Fibroblast of lung (primary cell): ENCODE measurements around the gene AVP.

Experiments used
- CTCF ChIP-seq, 2 donors: IDR thresholded peaks in 1 of 2; conservative IDR thresholded peaks in 1 of 2; 1 replicate in 1 of 2; 2 replicates in 1 of 2; pipeline ENCODE4 v1.5.1; 2011 to 2012; ENCODE audit warnings: low read length in 2 of 2, control low read depth in 1 of 2, inconsistent platforms in 1 of 2, low read depth in 1 of 2, mild to moderate bottlenecking in 1 of 2
- EZH2 ChIP-seq: IDR thresholded peaks from 2 replicates; pipeline ENCODE4 v1.5.1; 2012; ENCODE audit warnings: low read length, control low read depth, mild to moderate bottlenecking; ENCODE audit errors: missing control alignments

GRCh38 chr20:3126527-3126859 is 42.0 kb upstream of the AVP start:
- TF ChIP-seq CTCF (conservative IDR thresholded peaks at IDR 0.05 in 1 of 2, IDR thresholded peaks at IDR 0.05 in 1 of 2; ENCODE audit: low read depth in 1 of 2, low read length in 2 of 2): no peak
- no peak for TF ChIP-seq EZH2
